ENCODE results near the gene SLC1A2.

SLC1A2 gene

GRCh38 chr11:35419184-35419829 lies at the start of gene SLC1A2:
Gene SLC1A2, minus strand, starts transcription at chr11:35419558. Its CDS starts 592 bp downstream, at chr11:35418966.
- peak within 1 kb of the TSS; percentile 6 to 55 (median 33) for H3K4me3 ChIP-seq
- no peak within 1 kb of the TSS for H3K27ac ChIP-seq

DNA sequence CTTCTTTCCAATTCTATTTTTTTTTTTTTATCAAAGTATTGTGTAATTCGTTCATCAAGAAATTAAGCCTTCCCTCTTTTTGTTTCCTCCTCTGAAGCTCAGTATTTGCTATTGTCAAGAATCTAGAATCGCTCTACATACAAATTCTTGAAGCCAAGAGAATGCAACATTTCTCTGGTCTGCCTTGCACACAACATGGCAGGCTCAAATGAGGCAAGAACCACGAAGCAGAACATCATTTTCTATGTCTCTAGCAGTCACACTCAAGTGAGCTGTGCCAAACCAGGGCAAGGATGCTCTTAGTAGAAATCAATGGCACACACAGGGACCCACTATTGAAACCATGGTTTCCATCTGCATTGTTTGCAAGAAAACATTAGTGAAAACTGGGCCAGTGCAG lies 46.7 kb upstream of the SLC1A2 start:
- H3K27ac ChIP-seq = no peak overlapping the region

GRCh38 chr11:35464308-35464707 lies 45.0 kb upstream of the SLC1A2 start:
- Histone ChIP-seq H3K4me3 (no peak overlapping the region), H3K27ac (no peak overlapping the region)

More for the DNA sequence above, 46.7 kb upstream of the SLC1A2 start:
- H3K4me3 ChIP-seq = no peak overlapping the region

- Histone ChIP-seq H3K4me3 (no peak overlapping the region), H3K27ac (no peak overlapping the region)
These were observed 44.0 kb upstream of the SLC1A2 start for GRCh38 chr11:35463331-35463751.

DNA sequence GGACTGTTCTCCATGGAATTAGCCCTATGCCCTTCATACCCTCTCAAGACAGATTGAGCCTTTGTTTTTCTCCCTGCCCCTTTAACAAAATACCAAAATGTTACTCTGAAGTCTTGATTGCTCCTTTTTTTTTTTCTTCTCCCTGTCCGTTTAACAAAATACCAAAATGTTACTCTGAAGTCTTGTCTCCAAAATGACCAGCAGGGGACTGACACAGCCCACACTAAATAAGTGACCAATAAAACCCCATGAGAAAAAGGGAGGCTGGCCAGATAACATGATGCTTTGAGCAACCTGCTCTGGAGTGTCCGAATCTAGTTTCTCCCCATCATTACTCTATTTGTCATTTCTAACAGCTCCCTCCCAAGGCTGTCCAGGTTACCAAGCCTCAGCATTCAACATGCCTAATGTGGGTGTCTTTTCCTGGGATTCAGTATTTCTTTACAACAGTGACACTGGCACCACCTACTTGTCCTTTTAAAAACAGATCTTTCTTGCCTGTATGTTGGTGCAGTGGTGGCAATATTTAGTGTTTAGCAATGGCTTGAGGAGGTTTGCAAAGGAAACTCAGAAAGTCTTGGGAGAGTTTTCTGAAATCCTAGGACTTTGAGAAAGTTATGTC lies 42.7 kb upstream of the SLC1A2 start:
- Histone ChIP-seq H3K27ac (no peak overlapping the region), H3K4me3 (no peak overlapping the region)

DNA sequence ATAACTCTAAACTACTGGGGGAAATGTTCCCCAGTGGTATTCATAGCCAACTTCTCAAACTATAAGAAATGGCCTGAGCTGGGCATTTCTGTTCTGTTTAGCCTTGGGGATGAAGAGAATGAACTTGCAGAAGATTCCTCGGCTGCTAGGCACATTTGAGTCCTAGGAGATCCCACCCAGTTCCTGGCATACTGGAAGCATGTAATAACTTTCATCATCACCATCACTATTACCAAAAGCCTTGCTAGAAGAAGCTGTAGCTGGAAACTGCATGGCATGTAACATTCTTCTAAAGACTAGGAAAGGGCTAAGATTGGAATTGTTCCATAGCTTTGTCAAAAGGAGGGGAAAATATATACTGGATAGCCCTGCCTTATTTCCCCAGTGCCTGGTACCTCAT lies 40.1 kb upstream of the SLC1A2 start:
- Histone ChIP-seq H3K4me3 (no peak overlapping the region), H3K27ac (no peak overlapping the region)

DNA sequence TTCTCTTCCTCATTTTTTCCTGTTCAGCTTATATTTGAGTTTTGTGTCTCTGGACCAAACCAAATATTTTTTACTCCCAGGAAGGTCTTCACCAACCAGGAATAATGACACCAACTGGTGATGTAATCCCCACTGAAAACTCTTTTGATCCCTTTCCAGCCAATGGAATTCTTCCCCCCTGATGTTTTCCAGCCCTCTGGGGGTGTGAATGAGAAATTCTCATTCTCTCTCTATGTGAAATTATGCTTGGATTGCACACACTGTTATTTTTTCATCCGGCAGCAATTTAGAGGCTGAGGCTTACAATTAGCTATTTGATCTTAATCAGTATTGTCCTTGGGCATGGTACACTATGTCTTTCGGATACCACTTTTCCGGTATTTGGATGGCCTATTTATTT lies 39.5 kb upstream of the SLC1A2 start:
- no peak overlapping the region for H3K4me3 ChIP-seq
- no peak overlapping the region for H3K27ac ChIP-seq

DNA sequence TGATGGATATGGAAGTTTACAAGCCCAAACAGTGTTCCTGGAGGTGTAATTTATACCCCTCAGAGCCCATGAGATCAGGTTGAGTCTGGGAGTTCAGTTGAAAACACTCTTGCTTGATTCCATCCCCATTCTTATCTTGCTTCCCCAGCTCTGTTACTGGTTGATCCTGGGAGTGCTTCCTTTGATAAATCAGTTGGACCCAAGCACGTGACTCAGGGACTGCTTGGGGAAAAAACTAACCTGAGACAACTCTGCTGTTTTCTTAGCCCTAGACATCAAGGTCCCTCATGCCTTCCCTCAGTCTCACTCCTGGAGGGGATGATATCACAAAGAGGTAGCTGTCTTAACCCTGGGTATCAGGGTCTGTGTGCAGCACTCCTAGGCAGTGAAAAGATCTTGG lies 35.0 kb upstream of the SLC1A2 start:
- Histone ChIP-seq H3K4me3 (no peak overlapping the region), H3K27ac (no peak overlapping the region)

DNA sequence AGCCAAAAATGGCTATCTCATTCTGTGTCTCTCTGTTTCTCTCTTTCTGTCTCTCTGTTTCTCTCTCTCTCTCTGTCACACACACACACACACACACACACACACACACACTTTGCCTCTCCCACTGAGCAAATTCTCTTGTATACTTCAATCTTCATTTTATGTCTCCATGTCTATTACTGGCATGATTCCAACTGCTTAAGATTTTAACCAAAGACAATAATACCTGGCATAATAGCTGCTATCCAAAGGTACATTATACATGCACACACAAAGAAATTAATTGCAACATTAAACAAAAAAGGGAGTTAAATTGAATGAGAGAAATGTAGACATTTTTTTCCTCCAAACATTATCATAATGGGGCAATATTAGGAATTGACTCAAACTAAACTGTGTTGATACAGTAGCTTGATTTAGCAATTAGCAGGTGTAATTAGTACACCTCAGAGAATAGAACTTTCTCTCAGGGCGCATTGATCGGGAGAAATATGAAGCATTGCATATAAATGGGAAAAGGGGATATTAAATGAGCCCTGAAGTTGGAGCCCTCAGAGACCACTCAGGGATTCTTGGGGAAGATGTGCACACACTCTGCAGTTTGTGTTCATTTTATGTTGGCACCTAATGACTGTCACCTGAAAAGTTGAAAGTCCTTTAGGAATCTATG lies 17.4 kb upstream of the SLC1A2 start:
- H3K27ac ChIP-seq = no peak overlapping the region
- no peak overlapping the region for H3K4me3 ChIP-seq

DNA sequence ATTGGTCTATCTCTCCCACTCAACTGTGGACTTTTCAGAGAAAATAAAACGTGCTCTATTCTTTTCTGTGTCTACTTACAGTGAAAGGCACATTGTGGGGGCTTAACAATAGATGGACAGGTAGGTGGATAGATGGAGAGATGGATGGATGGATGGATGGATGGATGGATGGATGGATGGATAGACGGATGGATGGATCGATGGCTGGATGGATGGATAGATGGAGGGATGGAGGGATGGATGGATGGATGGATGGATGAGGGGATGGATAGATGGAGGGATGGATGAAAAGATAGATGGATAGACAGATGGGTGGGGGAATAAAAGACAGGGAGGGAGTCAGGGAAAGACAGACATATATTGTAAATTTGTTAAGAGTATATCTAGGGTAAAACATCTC lies 14.2 kb upstream of the SLC1A2 start:
- Histone ChIP-seq H3K4me3 (no peak overlapping the region), H3K27ac (no peak overlapping the region)

GRCh38 chr11:35432464-35432863 lies 13.1 kb upstream of the SLC1A2 start:
- Histone ChIP-seq H3K27ac (no peak overlapping the region), H3K4me3 (no peak overlapping the region)

- Histone ChIP-seq H3K4me3 (no peak overlapping the region), H3K27ac (no peak overlapping the region)
These were observed 7.7 kb upstream of the SLC1A2 start for GRCh38 chr11:35427071-35427470.

- no peak overlapping the region for H3K27ac ChIP-seq
These were observed 7.0 kb upstream of the SLC1A2 start for GRCh38 chr11:35426351-35426750.

GRCh38 chr11:35425603-35426212 lies 6.3 kb upstream of the SLC1A2 start:
- H3K4me3 ChIP-seq = no peak overlapping the region
- H3K27ac ChIP-seq = peak overlapping the region in 1 of 21 experiments; percentile 15

More at GRCh38 chr11:35426351-35426750, 7.0 kb upstream of the SLC1A2 start:
- H3K4me3 ChIP-seq = no peak overlapping the region

- Histone ChIP-seq H3K27ac (no peak overlapping the region), H3K4me3 (no peak overlapping the region)
These were observed 5.0 kb upstream of the SLC1A2 start for GRCh38 chr11:35424157-35424940.

DNA sequence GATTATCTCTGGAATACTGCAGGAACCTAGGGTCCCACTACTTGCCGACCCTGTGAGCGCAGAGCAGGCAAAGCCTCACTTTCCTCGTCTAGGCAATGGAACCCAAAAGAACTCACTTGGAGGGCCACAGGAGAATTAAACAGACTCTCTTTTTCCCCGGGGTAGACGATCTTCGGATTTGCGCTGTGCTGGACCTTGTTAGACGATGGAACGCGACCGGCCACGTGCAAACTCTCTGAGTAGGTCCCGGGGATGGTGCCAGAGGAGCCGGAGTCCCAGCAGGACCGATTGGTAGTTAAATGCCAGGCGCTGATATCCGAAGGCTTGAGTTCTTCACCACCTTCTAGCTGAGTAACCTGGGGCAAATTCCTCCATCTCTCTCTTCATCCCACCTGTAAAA lies 1.0 kb upstream of the SLC1A2 start:
- H3K4me3 ChIP-seq = peak overlapping the region in 2 of 7 experiments; percentile 20 to 55
- H3K27ac ChIP-seq = no peak overlapping the region

DNA sequence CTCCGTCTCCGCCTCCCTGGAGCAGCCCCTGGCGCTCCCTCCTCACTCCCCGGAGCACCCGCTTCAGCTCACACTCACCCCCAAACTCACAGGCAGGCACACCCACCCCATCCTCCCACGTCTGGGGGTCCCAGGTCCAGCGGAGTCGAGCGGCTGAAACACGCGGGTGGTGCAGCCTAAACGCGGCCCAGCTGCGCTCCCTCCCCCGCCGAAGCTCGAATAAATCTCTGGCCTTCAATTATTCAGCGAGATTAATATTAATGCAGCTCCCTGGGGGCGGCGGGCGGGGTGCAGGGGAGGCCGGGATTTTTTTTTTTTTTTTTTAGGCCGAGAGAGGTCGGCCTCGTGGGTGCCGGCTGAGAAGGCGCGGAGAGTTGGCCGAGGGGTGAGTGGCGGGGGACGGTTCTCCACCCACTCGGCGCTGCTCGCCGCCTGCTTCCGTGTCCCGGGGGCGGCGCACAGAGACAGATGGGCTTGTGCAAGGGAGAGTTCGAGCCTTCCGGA lies 524 bp upstream of the SLC1A2 start:
- no peak overlapping the region for H3K27ac ChIP-seq

GRCh38 chr11:35418282-35419183 lies 825 bp downstream of the SLC1A2 start:
- H3K27ac ChIP-seq = no peak overlapping the region

More for the DNA sequence above, 524 bp upstream of the SLC1A2 start:
- peak overlapping the region; percentile 6 to 55 (median 33) for H3K4me3 ChIP-seq

DNA sequence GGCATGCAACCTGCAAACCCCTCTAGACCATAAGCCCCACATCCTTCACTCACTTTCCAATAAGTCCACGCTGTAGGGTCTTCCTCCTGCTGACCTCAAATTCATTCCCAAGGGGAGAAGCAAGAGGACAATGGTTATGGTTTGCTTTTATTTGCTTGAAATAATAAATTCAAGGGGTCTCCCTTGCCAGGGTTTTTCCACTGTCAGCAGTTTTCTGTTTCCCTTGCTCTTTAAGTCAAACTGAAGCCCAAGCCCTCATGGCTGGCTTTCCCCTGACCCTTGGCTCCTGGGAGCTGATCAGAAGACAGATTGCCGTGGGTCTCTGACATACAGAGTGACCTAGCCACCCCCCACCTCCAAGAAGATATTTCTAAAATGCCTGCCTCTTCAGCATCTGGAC lies 3.9 kb downstream of the SLC1A2 start:
- H3K27ac ChIP-seq = no peak overlapping the region
- no peak overlapping the region for H3K4me3 ChIP-seq

More at GRCh38 chr11:35418282-35419183, 825 bp downstream of the SLC1A2 start:
- peak overlapping the region; percentile 6 to 55 (median 33) for H3K4me3 ChIP-seq
